ENCODE measurements around the gene COL9A2.
A peak's percentile ranks its signal among the peaks of the same experiment; 100 is the strongest.

The COL9A2 gene

DNA sequence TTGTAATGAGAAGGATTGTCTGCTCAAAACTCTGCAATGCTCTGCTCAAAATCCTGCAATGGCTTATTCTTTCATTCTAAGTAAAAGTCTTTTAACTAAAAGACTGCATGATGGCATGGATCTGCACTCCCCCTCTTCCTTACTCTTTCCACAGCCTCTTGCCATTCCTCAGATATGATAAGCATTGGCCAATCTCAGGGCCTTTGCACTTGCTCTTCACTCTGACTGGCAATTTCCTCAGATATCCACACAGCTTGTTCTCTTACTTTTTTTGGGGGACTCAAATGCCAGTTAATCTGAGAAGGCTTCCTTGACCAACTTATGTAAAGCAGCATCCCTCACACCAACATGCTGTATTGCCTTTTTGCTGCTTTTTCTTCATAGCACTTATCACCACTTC is 61.9 kb downstream of the COL9A2 start:
- Histone ChIP-seq H3K9ac (ENCODE audit: low read depth, low read length) (no peak overlapping the region), H3K4me1 (ENCODE audit: insufficient read depth, low read length) (peaks cover 32% of the 10 kb centered on the region), H3K4me3 (ENCODE audit: low read depth in 1 of 2, low read length in 2 of 2) (no peak overlapping the region), H3K27ac (ENCODE audit: low read length) (no peak overlapping the region), H3K4me2 (ENCODE audit: insufficient read depth, low read length) (no peak overlapping the region), H2AFZ (ENCODE audit: low read depth, low read length) (no peak overlapping the region), H3K9me3 (ENCODE audit: insufficient read depth, low read length, severe bottlenecking) (no peaks in the 10 kb centered on the region), H3K36me3 (ENCODE audit: insufficient read depth, low read length) (peaks cover 10% of the 10 kb centered on the region), H4K20me1 (ENCODE audit: insufficient read depth, low read length) (no peaks in the 10 kb centered on the region), H3K27me3 (ENCODE audit: insufficient read depth, low read length, poor library complexity) (no peaks in the 10 kb centered on the region), H3K79me2 (ENCODE audit: insufficient read depth, low read length) (peaks cover 41% of the 10 kb centered on the region)
- DNase-seq (no peak), ATAC-seq (ENCODE audit: insufficient read depth, low read depth) (no peak)
- TF ChIP-seq CTCF (IDR thresholded peaks at IDR 0.05; ENCODE audit: borderline replicate concordance, extremely low read depth, low read length, poor library complexity, severe bottlenecking), result no peak

GRCh38 chr1:40252601-40253000 is 64.5 kb downstream of the COL9A2 start:
- Histone ChIP-seq H3K36me3 (ENCODE audit: insufficient read depth, low read length) (no peaks in the 10 kb centered on the region), H4K20me1 (ENCODE audit: insufficient read depth, low read length) (no peaks in the 10 kb centered on the region), H3K27me3 (ENCODE audit: insufficient read depth, low read length, poor library complexity) (no peaks in the 10 kb centered on the region), H3K9me3 (ENCODE audit: insufficient read depth, low read length, severe bottlenecking) (no peaks in the 10 kb centered on the region), H3K9ac (ENCODE audit: low read depth, low read length) (no peak overlapping the region), H3K27ac (ENCODE audit: low read length) (no peak overlapping the region), H3K4me3 (ENCODE audit: low read depth in 1 of 2, low read length in 2 of 2) (no peak overlapping the region), H3K79me2 (ENCODE audit: insufficient read depth, low read length) (peaks cover 19% of the 10 kb centered on the region), H3K4me2 (ENCODE audit: insufficient read depth, low read length) (no peak overlapping the region), H2AFZ (ENCODE audit: low read depth, low read length) (no peak overlapping the region), H3K4me1 (ENCODE audit: insufficient read depth, low read length) (peaks cover 14% of the 10 kb centered on the region)
- TF ChIP-seq CTCF (IDR thresholded peaks at IDR 0.05; ENCODE audit: borderline replicate concordance, extremely low read depth, low read length, poor library complexity, severe bottlenecking) (no peak), EZH2 (IDR thresholded peaks at IDR 0.05; ENCODE audit: borderline replicate concordance, low read depth, low read length, severe bottlenecking) (no peak)
- ATAC-seq (ENCODE audit: insufficient read depth, low read depth) (no peak), DNase-seq (no peak)

GRCh38 chr1:40251456-40251855 is 65.6 kb downstream of the COL9A2 start:
- Histone ChIP-seq H3K4me2 (ENCODE audit: insufficient read depth, low read length) (no peak overlapping the region), H2AFZ (ENCODE audit: low read depth, low read length) (0 out of 2 replicates have a peak overlapping the region, but pooled peaks have one; percentile 30), H4K20me1 (ENCODE audit: insufficient read depth, low read length) (no peaks in the 10 kb centered on the region), H3K79me2 (ENCODE audit: insufficient read depth, low read length) (peaks cover 7% of the 10 kb centered on the region), H3K36me3 (ENCODE audit: insufficient read depth, low read length) (no peaks in the 10 kb centered on the region), H3K4me3 (ENCODE audit: low read depth in 1 of 2, low read length in 2 of 2) (no peak overlapping the region), H3K27me3 (ENCODE audit: insufficient read depth, low read length, poor library complexity) (no peaks in the 10 kb centered on the region), H3K9me3 (ENCODE audit: insufficient read depth, low read length, severe bottlenecking) (no peaks in the 10 kb centered on the region), H3K27ac (ENCODE audit: low read length) (no peak overlapping the region), H3K9ac (ENCODE audit: low read depth, low read length) (no peak overlapping the region), H3K4me1 (ENCODE audit: insufficient read depth, low read length) (peaks cover 9% of the 10 kb centered on the region)
- ATAC-seq (ENCODE audit: insufficient read depth, low read depth) (no peak), DNase-seq (no peak)
- TF ChIP-seq CTCF (IDR thresholded peaks at IDR 0.05; ENCODE audit: borderline replicate concordance, extremely low read depth, low read length, poor library complexity, severe bottlenecking), result no peak
